IPS-NIHi11 (cell line): ENCODE results near the gene ADAM22.

Source experiments
- DNase-seq: peaks from one replicate; pipeline ENCODE4 v3.0.0; 2012; ENCODE audit warnings: mixed read lengths, low spot score

Gene ADAM22

DNA sequence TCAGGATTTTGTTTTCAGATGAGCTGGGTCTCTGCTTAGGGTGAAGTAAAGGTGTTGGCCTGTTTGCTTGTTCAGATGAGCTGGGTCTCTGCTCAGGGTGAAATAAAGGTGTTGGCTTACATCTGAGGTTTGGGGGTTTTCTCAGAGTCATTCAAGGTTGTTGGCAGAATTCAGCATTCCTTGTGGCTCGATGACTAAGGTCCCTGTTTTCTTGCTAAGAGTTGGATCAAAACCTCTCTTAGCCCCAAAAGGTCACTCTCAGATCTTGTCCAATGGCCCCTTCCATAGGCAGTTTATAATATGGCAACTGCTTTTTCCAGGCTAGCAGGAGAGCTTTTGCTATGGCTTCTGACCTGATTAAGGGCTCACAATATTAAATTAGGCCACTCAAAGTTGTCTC is 106.6 kb downstream of the ADAM22 start:
- DNase-seq = no peak

DNA sequence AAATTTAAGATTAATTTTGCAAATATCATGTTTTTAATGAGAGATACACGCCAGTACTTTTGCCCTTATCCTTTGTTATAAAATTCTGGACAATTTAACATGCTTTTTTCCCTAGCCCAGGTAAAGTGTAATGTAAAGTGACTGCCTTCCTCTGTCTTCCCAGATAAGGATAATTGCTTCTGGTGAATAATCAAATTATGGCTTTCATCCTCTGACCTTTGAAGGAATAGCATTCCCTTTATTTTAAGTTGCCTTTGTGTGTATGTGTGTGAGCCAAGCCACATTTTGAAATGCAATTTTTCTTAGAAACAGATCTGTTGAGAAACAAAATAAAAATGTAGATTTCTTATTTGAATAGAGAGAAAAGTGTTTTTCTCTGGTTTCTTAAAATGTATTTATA is 107.5 kb downstream of the ADAM22 start:
- no peak for DNase-seq

DNA sequence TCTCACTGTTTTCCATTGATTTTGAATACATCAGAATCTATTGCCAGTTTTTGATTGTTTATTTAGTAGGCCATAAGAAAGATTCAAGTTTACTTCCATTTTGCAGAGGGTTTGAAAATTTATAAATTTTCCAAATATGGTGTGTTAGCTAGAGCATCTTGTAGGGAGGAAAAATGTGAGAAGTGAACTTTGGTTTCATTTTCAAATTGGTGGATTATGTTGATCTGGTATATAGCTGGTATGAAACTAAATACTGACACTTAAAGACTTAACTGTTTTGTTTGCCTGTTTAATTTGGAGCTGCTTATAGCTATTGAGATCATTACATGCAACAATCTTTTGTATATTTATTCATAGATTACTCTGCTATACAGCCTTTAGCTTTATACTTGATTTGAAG is 108.1 kb downstream of the ADAM22 start:
- DNase-seq = no peak

DNA sequence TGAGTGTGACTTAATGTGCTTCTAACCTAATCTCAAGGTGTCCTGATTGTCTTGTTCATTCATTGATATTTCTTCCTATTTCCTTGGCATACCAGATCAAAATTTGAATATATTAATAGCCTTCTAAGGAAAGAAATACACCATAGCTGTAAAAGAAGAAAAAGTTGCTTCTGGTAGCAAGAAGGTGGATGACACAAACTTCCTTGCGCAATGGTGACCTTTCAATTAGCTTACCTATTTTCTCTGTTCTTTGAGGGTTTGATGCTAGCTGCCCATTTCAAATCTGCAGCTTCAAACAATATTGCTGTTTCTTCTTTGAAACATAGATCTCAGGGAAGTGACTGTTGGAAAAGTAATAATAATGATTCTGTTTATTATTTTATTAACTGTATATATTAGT is 108.8 kb downstream of the ADAM22 start:
- DNase-seq = no peak

DNA sequence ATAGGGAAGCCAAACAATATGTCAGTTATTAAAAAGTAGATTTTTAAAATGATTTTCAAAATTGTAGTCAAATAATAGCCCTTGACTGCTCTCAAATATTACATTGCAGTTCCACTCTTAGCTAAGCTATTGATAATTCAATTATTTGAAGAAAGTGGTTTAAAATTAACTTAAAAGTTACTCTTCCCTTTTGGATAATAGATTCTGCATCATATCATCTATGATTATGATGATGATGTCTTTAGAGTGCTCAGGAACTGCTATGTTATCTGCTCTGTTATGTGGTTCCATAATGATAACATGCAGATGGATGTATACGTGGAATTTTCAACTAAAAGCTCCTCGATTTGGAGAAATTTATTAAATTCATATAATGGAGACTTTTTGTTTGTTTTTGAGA is 110.0 kb downstream of the ADAM22 start:
- DNase-seq = no peak

DNA sequence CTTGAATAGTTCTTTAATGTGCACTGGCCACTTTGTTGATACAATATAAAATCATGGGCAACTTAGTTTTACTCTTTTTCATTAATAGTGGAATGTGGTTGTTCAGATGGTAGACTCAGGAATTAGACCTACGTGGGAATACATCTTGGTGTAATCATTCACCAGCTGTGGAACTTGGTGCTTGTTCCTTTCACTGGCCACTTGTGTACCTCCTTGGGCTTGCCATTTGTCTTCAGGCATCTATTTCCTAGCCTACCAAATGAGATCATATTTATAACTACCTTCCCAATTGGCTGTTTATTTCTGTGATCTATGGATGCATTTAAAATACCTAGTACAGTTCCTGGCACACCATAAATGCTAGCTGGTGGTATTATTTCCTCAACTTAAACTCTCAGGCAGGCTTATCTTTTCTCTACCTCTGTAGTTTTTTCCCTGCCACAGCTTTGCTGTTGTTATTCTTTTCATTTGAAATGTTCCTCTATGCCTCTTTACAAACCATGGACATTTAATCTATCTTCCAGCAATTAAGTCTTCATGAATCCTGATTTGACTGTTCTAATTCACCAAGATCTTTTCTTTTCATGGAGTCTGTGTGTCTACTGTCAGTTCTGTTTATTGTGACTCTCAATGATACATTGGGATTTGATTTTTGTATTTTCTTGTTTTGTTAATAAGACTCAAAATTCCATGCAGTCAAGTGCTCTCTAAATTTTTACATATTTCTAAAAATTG is 113.0 kb downstream of the ADAM22 start:
- DNase-seq = no peak

DNA sequence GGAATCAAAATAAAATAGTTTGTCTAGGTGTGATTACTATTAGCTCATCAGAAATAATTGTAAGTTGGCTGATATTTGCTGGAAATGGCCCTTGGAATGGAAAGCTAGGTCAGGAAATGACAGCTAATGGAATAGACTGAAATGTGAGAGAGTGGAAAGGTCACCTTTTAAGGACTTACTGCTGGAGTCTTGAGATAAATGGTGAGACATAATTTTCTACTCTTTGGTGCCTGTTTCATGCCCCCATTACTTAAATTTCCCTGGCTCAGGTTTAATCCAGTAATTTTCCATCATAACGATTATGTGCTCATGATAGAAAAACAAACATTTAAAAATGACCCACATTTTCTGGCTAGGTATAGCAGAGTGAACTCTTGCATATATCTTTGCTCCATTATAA is 123.6 kb downstream of the ADAM22 start:
- DNase-seq = no peak

DNA sequence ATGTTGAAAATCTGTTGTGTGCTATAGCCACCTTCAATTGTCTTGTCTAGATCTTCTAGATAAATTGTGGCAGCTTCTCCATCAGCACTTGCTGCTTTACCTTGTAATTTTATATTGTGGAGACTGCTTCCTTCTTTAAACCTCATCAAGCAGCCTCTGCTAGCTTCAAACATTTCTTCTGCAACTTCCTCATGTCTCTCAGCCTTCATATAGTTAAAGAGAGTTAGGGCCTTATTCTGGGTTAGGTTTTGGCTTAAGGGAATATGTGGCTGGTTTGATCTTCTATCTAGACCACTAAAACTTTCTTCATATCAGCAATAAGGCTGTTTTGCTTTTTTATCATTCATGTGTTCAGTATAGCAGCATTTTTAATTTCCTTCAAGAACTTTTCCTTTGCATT is 128.2 kb downstream of the ADAM22 start:
- no peak for DNase-seq

DNA sequence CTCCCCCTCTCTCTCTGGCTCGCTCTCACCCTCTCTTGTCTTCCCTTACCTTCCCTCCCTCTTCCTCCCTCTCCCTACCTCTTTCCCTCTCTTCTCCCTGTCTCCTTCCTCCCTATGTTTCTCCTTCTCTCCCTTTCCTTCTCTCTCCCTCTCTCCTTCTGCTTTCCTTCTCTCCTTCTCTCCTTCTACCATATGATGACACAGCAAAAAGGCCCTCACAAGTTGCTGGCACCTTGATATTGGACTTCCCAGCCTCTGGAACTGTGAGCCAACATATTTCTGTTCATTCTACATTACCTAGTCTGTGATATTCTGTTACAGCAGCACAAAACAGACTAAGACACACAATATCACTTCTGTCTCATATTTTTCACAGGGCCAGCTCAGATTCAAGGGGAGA is 135.0 kb downstream of the ADAM22 start:
- DNase-seq = no peak

DNA sequence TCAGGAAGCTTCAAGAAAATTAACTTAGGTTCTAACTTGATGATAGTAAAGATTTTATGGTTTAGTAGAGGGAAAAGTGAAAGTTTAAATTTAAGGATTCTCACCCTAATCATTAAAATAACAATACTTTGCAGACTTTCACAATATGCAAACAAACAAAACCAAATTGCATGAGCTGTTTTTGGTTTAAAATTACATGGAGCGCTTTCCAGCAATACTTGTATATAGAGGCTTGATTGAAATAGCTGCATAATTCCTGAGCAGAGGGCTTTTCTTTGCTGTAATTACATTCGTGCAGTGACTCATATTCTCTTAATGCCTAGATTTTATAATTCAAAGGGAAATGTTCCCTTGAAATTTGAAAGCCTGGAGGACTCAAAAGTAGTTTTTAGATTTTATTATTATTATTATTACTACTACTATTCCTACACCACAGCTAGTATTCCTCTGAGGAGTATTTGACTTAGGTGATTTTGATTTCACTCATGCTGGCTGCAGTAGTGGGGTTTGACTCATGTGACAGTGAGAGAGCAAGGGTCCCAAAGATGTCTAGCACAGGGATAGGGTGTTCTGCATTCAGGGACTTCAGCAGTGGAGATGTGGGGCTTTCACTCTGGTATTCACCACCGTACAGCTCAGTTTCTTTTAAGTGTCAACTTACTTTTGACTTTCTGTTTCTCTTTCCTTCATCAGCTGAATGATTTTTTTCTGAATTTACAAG is 138.1 kb downstream of the ADAM22 start:
- no peak for DNase-seq

DNA sequence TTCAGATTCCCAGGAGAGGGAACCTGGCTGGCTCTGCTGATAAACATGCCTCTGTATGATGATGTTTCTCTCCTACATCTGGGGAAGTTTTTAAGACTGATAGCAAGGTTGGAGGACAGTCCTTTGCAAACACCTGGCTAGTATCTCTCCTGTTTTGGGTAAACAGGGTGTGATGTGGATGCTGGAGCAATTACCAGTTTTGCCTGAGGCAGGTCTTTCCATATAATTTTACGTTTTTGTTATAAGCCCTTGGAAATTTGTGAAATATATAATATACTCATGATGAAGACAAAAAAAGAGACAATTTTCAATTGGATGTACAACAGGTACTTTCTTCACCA is 138.6 kb downstream of the ADAM22 start:
- no peak for DNase-seq

DNA sequence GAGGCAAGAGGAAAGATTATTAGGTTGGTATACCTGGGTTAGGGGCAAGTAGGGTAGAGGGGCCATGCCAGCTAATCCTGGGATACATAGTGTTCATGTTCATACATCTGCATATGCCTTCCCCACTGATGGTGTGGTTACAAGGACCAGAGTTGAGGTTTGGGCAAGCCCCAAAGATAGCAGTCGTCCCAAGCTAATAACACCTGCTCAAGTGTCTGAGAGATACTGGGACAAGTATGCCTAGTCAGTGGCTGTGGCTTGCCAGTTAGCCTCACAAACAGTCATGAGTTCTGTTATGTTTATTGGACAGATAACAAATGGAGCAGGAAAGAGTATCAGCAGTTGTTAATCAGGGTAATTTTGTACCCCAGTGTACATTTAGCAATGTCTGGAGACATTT is 139.6 kb downstream of the ADAM22 start:
- no peak for DNase-seq

DNA sequence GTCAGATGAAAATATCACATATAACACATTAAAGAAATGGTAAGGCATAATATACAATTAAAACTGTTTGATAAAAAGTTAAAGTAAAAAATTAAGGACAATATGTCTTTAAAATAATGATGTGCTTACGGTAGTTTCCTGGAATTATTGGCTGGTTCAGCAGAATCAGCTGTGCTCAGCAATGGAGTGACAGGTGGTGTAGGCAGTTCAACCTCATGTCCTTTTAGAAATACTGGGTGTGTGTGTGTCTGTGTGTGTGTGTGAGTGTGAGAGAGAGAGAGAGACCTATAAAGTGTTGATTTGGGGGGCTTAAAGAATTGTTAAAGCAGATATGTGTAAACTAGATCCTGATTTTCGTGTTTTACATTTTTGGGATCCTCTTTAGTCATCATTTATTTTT is 141.2 kb downstream of the ADAM22 start:
- no peak for DNase-seq

DNA sequence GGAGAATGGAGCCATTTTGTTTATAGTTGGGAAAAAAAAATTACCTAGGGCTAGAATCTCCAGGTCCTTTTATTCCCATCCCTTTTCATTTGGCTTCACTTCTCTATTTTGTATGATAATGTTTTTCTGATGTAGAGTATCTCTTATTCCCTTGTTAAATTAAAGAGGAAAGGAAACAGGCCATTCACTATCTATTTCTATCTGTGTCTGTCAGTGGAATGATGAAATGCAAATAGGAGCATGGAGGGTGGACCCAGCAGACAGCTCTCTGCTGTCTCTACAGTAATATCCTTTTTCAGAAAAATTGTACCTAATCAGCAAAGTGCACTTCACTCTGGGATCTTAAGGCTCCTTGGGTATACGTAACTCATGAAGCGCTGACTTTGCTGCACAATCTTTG is 149.8 kb downstream of the ADAM22 start:
- DNase-seq = no peak

DNA sequence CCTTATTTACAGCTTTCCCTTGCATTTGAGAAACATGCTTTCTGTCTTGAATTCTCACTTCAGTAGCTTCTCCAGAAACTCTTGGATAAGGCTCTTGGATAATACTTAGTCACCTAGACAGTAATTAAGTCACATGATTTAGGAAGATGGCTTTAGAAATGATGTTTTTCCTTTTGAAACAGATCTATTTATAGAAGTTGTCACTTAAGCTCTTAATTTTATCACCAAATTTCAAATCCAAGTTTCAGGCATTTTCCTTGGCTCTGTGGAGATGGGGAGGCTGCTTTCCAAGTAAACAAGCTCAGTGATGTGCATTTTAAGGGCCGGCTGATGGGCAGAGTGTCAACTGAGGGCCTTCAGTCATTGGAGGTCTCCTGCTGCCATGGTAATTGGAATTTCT is 155.5 kb downstream of the ADAM22 start:
- no peak for DNase-seq

DNA sequence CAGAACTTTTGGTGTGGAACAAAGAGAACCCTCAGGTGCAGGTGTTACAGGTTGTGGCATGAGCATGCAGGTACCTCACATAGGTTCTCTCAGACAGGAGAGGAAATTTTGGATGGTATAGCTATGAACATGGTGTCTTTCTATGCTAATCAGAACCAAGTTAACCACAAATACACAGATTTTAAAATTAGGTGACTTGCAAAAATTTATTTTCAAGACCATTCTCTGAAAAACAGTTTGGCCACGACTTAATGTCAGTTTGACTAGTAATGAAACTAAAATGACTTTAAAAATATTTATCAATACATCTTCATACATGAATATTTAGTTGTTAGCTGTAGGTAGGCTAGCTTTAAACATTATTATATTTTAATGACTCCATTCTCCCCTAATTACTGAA is 156.2 kb downstream of the ADAM22 start:
- no peak for DNase-seq

DNA sequence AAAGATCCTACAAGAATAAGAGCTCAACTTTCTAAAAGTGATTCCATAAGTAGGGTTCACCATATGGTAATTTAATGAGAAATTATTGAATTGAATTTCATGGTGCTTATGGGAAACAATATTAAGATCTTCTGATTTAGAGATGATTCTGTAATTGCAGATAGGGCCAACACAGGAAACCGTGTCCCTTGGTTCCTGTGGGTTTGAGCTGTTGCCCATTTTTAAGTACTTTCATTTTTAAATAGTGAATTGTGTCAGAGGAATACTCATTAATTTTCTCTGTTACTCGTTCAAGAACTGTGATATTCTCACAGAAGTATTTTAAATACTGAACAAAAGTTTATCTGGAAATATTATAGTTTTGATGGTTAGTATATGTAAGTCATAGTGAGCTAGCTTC is 156.6 kb downstream of the ADAM22 start:
- no peak for DNase-seq

DNA sequence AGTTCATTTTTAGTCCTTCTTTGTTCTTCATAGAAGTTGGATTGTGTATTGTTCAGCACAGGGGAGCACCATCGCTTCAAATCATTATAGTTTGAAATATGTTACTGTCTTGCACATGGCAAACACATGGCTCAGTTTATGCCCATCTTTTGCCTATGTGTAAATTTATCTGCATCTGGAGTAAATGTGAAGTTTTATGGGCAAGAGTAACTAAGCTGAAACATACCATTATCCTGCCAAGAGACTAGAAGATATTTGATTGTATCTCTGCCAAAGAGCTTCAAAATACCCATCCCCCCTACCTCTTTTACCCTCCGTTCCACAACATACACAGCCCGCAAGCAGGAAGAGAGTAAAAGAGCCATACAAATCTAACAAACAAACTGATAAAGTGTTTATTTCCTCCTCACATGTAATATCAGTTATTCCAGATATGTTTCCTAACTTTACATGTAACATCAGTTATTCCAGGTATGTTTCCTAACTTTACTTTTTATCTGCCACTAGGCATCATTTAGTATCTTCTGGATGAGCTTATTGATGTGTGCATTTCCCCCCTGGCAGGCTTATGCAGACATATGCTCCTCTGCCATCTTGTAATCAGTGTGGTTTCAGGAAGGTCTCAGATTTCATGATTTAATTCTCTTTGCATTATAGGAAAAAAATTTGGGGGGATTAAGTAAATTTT is 158.1 kb downstream of the ADAM22 start:
- DNase-seq = no peak

DNA sequence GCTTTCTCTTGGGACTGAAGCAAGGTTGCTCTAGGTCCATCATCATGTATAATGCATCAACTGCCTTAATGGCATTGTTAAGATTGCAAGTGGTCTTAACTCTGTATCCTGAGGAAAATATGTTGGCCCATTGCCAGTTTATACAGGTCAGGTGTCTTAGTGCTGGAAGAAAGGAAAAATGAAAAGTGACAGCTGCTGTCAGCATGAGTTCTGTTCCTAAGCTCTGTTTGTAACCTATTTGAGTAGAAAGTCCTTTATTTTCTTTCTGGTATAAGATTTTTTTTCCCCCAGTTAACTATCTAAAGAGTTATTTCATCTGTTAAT is 158.6 kb downstream of the ADAM22 start:
- no peak for DNase-seq

DNA sequence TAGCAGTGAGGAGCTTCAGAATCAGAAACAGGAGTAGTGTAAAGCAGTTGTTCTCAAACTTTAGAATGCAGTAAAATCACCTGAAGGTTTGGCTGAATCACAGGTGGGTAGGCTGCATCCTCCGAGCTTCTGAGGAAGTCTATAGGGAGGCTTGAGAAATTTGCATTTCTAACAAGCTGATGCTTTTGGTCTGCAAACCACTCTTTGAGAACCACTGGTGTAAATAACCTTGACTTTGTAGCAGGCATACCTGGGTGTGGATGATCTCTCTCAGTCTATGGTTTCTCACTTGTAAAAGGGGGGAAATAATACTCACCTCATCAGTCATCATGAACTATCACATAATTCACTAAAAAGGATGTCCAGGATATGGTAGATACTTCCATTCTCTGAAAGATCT is 167.7 kb downstream of the ADAM22 start:
- no peak for DNase-seq

DNA sequence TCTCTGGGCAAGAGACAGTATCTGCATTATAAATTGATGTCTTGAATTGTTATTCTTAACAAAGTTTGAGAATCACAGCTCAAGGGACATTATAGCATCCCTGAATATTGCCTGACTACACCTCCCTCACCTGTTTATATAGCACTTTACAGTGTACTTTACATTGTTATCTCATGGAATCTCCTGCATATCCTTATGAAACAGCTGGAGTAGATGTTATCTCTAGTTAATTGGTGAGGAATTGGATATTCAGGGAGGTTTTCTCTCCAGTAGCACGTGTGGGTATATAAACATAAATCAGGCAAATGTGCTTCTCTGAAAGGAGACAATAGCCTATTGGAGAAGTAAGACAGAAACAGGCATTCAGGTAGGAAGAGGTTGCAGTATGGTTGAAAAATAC is 168.6 kb downstream of the ADAM22 start:
- DNase-seq = no peak

DNA sequence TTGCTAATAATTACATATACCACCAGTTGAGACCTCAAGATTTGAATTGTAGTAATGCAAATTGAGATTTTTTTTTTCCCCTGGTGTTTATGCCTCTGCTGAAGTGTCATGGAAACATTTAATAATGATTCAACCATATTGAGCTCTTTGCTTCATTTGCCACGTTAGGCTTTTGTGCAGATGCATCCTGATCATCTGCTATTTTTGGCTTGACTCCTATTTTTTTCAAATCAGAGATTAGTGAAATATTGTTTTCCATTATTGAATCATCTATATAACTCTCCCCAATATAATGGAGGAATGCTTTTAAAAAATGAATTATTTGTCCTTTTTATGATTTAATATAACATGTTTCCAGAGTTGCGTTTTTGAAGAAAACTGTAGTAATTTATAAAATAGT is 170.7 kb downstream of the ADAM22 start:
- no peak for DNase-seq

DNA sequence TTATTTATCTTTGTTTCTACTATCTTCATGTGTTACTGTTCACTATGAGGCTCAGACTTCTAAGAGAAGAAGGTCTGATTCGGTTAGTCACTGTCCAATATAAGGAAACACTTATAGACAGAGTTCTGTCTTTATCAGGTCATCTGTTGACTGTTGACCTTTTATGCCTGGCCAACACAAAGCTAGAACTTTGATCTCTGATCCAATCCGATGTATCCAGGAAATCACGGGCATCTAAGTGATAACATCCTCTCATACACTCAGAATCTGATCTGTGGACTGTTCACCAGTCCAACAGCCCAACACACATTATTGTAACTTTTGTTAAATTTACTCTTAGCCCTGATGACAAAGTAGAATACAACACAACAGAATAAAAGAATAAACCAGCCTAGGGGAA is 171.2 kb downstream of the ADAM22 start:
- DNase-seq = no peak

DNA sequence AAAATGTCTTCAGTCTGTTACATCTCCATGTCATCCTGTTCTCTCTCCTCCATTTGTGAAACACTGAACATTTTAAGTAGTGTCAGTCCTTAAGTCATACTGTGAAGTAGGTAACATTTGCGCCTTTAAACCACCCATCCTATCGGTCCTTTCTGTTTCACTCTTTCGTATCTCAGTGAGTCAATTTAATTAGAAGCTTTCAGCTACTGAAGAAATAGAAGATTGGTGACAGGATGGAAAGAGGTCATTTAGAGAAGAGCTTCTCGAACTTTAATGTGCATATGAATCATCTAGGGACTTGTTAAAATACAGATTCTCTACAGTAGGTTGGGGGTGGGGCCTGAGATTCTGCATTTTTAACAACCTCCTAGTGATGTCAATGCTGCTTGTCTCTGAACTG is 172.4 kb downstream of the ADAM22 start:
- no peak for DNase-seq
